HG03045 (cell line): ENCODE results near the gene ZNF488.

Experiments used
- ATAC-seq: cut with Tn5 transposase; IDR thresholded peaks from one replicate; pipeline ENCODE4 v1.9.1; 2021; ENCODE audit warnings: mild to moderate bottlenecking, moderate library complexity; ENCODE audit not compliant: unreplicated experiment

Gene ZNF488

GRCh38 chr10:47350671-47351640, 33.1 kb downstream of the ZNF488 start:
- ATAC-seq, result no peak

- no peak for ATAC-seq
Observed at GRCh38 chr10:47349941-47350371, 34.1 kb downstream of the ZNF488 start.

GRCh38 chr10:47349516-47349915, 34.6 kb downstream of the ZNF488 start:
- no peak for ATAC-seq

- ATAC-seq, result no peak
Observed at GRCh38 chr10:47348661-47349470, 35.2 kb downstream of the ZNF488 start.

GRCh38 chr10:47348138-47348651, 35.9 kb downstream of the ZNF488 start, which contains the start of gene RBP3:
RBP3 (plus strand) TSS chr10:47348363; CDS start chr10:47348485, 122 bp downstream.
- ATAC-seq, result no peak

- ATAC-seq, result no peak
Observed at GRCh38 chr10:47347303-47347675, 36.8 kb downstream of the ZNF488 start.

- ATAC-seq, result no peak
Observed at GRCh38 chr10:47346581-47347302, 37.4 kb downstream of the ZNF488 start.

GRCh38 chr10:47344996-47345870, 38.9 kb downstream of the ZNF488 start:
- no peak for ATAC-seq

- ATAC-seq, result no peak
Observed at GRCh38 chr10:47340608-47341170, 43.4 kb downstream of the ZNF488 start.

GRCh38 chr10:47339759-47340607, 44.1 kb downstream of the ZNF488 start:
- no peak for ATAC-seq

- ATAC-seq, result no peak
Observed at GRCh38 chr10:47339186-47339735, 44.8 kb downstream of the ZNF488 start.

- no peak for ATAC-seq
Observed at GRCh38 chr10:47337310-47337709, 46.8 kb downstream of the ZNF488 start.

- no peak for ATAC-seq
Observed at GRCh38 chr10:47336387-47337134, 47.5 kb downstream of the ZNF488 start.

GRCh38 chr10:47335906-47336305, 48.2 kb downstream of the ZNF488 start:
- ATAC-seq, result no peak

GRCh38 chr10:47334466-47335295, 49.4 kb downstream of the ZNF488 start:
- no peak for ATAC-seq

GRCh38 chr10:47333532-47333931, 50.6 kb downstream of the ZNF488 start:
- no peak for ATAC-seq

- no peak for ATAC-seq
Observed at GRCh38 chr10:47332946-47333345, 51.1 kb downstream of the ZNF488 start.
